Astrocyte (in vitro differentiated cells and primary cell): ENCODE data around the gene LMTK3.

Experiments
- EZH2 ChIP-seq: IDR thresholded peaks from 2 replicates; pipeline ENCODE4 v1.6.1; 2012; ENCODE audit warnings: mild to moderate bottlenecking, low read length, inconsistent platforms; ENCODE audit not compliant: insufficient read depth
- TF ChIP-seq, protein P1 (sequence below): IDR thresholded peaks from 2 replicates; pipeline ENCODE4 v1.5.1; 2011; ENCODE audit warnings: low read depth, mild to moderate bottlenecking, inconsistent platforms, low read length, moderate library complexity; ENCODE audit not compliant: insufficient read depth

DNA sequence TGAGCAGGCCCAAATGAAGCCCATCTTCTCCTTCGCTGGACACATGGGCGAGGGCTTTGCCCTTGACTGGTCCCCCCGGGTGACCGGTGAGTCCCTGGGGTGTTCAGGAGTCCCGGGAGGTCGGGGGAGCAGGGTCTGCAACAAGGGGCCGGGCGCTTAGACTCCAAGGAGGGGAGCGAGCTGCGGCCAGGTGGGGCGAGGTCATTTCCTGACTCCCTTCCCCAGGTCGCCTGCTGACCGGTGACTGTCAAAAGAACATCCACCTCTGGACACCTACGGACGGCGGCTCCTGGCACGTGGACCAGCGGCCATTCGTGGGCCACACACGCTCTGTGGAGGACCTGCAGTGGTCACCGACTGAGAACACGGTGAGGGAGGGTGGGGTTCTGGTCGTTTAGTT, 61.2 kb downstream of the LMTK3 start:
- TF ChIP-seq, protein P1, sequence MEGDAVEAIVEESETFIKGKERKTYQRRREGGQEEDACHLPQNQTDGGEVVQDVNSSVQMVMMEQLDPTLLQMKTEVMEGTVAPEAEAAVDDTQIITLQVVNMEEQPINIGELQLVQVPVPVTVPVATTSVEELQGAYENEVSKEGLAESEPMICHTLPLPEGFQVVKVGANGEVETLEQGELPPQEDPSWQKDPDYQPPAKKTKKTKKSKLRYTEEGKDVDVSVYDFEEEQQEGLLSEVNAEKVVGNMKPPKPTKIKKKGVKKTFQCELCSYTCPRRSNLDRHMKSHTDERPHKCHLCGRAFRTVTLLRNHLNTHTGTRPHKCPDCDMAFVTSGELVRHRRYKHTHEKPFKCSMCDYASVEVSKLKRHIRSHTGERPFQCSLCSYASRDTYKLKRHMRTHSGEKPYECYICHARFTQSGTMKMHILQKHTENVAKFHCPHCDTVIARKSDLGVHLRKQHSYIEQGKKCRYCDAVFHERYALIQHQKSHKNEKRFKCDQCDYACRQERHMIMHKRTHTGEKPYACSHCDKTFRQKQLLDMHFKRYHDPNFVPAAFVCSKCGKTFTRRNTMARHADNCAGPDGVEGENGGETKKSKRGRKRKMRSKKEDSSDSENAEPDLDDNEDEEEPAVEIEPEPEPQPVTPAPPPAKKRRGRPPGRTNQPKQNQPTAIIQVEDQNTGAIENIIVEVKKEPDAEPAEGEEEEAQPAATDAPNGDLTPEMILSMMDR = no peak
- TF ChIP-seq EZH2 = no peak
